GM10266 (cell line): Measurements from ENCODE around the gene MYO5A.

Experiments
- DNase-seq: peaks from one replicate; pipeline ENCODE4 v3.0.0; 2012; ENCODE audit errors: extremely low spot score
- TF ChIP-seq, protein P1 (sequence below): IDR thresholded peaks from 2 replicates; pipeline ENCODE4 v1.5.1; 2012; ENCODE audit warnings: mild to moderate bottlenecking, low read depth; ENCODE audit not compliant: control insufficient read depth, insufficient read depth; ENCODE audit errors: missing control alignments

Gene MYO5A

DNA sequence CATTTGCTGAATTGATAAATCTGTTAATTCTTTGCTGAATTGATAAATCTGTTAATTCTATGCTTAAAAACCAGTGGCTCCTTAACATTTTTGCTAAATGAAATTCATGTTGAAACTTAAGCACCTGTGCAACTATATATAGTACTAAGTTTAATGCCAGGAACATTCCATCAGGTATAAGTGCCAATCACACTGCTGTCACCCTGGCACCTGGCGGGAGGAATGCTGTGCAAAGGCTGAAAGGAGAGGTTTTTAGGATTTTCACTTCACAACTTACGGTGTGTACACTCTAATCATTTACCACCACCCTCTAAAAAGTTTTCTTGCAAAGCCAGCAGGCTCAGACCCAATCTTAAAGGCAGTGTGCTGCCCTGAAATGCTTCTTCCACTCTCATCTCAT is 199.5 kb downstream of the MYO5A start:
- no peak for DNase-seq
- TF ChIP-seq, protein P1, sequence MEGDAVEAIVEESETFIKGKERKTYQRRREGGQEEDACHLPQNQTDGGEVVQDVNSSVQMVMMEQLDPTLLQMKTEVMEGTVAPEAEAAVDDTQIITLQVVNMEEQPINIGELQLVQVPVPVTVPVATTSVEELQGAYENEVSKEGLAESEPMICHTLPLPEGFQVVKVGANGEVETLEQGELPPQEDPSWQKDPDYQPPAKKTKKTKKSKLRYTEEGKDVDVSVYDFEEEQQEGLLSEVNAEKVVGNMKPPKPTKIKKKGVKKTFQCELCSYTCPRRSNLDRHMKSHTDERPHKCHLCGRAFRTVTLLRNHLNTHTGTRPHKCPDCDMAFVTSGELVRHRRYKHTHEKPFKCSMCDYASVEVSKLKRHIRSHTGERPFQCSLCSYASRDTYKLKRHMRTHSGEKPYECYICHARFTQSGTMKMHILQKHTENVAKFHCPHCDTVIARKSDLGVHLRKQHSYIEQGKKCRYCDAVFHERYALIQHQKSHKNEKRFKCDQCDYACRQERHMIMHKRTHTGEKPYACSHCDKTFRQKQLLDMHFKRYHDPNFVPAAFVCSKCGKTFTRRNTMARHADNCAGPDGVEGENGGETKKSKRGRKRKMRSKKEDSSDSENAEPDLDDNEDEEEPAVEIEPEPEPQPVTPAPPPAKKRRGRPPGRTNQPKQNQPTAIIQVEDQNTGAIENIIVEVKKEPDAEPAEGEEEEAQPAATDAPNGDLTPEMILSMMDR = no peak

DNA sequence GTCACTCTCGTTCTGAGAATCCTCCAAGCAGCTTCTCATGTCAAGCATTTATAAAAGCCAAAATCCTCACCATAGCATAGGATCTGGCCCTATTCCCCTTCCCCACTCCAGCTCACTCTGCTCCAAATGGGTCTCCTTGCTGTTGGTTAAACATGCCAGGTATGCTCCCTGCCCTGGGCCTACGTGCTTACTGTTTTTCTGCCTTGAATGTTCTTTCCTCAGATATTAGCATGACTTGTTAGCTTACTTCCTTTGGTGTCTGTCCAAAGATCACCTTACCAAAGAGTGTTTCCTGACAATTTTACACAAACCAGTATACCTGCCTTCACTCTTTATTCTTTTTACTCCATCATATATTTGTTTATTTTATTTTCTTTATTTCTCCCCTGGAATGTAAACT is 200.0 kb downstream of the MYO5A start:
- TF ChIP-seq, protein P1 = no peak
- no peak for DNase-seq

DNA sequence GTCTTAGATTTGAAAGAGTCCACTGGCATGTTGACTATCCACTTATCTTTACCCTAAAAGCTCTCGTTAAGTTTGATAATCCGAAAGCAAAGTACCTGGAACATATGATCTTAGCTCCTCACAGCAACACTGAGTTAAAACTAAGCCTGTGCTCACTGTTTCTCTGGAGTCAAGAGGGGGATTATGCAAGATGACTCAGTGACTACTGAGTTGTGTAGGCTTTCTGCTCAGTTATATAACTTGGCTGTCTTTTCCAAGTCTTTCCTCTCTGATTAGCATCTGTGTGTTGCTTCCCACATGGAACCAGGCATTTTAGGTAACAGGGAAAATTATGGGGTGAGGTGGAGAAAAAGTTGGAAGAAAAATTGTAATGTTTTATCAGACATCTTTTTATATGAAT is 201.9 kb downstream of the MYO5A start:
- TF ChIP-seq, protein P1 = no peak
- no peak for DNase-seq

DNA sequence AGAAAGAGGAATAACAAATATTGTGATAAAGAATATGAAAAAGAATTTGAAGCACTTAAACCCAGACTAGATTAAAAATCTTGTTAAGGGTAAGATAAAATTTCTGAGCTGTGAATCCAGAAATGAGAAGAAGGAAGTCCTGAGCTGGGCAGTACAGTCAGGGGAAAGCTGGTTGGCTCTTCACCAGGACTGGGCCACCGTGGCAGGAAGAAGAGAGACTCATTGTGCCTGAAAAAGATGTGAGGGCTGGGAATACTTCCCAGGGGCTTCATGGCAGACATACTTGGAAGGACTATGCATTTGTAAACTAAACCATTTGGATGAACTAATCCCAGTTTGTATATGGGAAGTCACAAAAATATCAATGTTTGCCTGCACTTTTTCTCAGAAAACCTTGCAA is 204.6 kb downstream of the MYO5A start:
- DNase-seq = no peak
- TF ChIP-seq, protein P1 = no peak

DNA sequence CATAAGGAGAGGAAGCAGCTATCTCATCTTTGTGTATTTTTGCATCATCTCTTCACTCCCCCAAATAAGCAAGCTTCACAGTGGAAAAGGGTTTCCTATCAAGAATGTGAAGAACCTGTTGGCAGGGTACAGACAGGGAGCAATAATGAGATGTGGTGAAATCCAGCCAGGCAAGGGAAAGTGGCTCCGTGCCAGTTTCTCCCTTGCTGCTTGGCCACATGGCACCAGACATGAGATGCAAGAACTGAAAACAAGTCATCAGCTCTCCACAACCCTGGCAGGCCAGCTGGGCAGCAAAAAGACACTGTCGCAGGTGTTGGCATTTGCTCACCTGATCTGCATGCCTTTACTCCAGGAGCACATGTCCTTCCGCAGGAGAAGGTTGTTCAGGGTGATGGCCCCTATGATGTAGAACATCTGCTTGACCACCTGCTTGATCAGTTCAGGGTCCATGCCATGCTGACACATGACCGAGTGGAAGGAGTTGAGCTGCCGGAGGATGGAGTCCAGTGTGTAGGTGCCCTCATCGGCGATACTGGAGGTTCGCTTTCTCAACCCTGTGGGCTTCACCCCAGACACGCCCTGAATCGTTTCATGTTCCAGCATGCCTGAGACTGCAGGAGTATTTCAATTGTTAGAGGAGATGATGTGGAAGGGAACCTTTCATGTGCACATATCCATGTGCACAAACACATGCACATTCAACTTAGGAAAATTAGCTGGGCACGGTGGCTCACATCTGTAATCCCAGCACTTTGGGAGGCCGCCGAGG is 209.8 kb downstream of the MYO5A start:
- DNase-seq = no peak

DNA sequence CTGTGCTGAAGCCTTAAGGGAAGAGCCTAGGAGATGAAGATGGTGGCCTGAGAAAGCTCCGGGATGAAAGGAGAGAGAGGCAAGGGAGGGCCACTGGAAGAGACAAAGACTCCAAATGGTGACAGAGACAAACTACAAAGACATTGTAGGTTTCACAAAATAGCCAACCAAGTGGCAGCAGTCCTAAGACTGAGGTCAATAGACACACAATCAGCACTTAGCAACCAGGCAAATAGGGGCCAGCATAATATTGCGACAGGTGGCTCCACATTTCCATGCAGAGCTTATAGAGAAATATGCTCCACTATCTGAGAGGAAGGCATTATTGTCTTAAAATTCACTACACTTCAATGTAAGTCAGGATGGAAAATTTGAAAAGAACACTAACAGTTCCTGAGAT is 211.0 kb downstream of the MYO5A start:
- no peak for DNase-seq
- TF ChIP-seq, protein P1 = no peak

More for the DNA sequence above, 209.8 kb downstream of the MYO5A start:
- TF ChIP-seq, protein P1 = no peak

DNA sequence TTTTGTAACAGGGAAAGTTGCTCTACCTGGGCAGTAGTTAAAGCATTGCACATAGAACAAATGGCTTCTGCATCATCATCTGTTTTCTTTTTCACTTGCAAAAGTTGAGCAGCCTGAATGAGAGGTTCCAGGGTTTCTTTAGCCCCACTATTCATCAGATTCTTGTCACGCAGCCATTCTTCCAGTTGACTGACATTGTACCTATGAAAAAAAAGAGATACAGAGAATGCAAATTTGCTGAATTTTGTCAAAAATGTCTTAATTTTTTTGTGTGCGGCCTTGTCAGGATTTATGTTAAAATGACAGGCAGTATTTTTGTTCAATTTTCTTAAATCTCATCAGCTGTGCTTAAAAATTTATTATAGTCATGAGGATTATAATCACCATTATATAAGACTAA is 211.7 kb downstream of the MYO5A start:
- DNase-seq = no peak
- TF ChIP-seq, protein P1 = no peak
